ENCODE data around the gene GRIN2C.

The GRIN2C gene

GRCh38 chr17:74893936-74894671 lies 34.4 kb upstream of the GRIN2C start:
- TF ChIP-seq ZC3H10 (CRISPR knock-in tag; IDR thresholded peaks at IDR 0.05) = no peak
- TF ChIP-seq, protein P1, sequence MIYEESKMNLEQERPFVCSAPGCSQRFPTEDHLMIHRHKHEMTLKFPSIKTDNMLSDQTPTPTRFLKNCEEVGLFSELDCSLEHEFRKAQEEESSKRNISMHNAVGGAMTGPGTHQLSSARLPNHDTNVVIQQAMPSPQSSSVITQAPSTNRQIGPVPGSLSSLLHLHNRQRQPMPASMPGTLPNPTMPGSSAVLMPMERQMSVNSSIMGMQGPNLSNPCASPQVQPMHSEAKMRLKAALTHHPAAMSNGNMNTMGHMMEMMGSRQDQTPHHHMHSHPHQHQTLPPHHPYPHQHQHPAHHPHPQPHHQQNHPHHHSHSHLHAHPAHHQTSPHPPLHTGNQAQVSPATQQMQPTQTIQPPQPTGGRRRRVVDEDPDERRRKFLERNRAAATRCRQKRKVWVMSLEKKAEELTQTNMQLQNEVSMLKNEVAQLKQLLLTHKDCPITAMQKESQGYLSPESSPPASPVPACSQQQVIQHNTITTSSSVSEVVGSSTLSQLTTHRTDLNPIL (CRISPR knock-in tag; IDR thresholded peaks at IDR 0.05; ENCODE audit: low read depth) = no peak
- TF ChIP-seq TOX (CRISPR knock-in tag; IDR thresholded peaks at IDR 0.05; ENCODE audit: borderline replicate concordance) = no peak
- no peak for TF ChIP-seq ISL1 (CRISPR knock-in tag; IDR thresholded peaks at IDR 0.05)
- no peak for TF ChIP-seq TSHZ2 (CRISPR knock-in tag; IDR thresholded peaks at IDR 0.05)
- ATAC-seq = no peak

GRCh38 chr17:74892974-74893911 lies 33.6 kb upstream of the GRIN2C start, which contains the start of gene FADS6:
Gene FADS6, minus strand, starts transcription at chr17:74893633. Its CDS starts 38 bp downstream, at chr17:74893595.
- ATAC-seq = peak; percentile 50
- TF ChIP-seq ESRRG (CRISPR knock-in tag; IDR thresholded peaks at IDR 0.05) (no peak), ZFP30 (CRISPR knock-in tag; IDR thresholded peaks at IDR 0.05) (no peak), ZNF70 (CRISPR knock-in tag; IDR thresholded peaks at IDR 0.05) (no peak)

DNA sequence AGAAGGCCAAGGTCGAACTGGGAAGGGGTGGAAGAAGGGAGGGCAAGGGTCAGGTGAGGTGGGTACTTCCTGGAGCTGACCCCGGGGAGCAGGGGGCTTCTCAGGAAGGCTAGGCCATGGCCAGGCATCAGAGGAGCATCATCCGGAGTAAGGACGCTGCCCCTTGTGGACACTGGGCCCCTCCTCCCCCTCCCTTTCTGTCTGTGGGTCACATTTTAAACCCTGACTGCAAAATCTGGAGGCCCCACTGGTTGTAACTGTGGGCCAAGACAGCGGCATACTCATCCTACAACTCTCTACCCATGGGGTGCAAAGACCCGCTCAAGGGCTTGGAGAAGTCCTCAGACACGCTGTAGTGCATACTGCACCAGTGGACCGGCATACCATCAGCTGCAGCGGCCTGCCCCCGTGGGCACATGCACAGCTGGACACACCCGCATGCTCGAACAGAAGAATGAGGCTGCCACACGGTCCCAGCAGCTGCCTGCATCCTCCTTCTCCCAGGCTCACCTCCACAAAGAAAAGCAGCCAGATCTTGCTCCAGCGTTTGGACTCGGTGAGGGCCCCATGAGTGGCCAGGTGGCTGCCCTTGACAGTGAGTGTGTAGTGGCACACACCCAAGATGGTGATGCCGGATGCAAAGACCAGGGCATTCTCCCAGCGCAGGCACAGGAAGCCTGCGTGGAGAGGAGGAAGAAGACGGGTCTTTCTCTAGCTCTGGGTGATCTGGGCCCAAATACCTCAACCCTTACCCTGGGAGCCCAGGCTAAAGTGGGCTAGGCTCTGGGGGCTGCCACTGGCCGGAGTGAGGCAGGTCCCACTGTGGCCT lies 32.5 kb upstream of the GRIN2C start:
- ATAC-seq = peak; percentile 12; the same call in 1 of the 3 replicates
- TF ChIP-seq ZNF8 (CRISPR knock-in tag; IDR thresholded peaks at IDR 0.05) = no peak
- no peak for TF ChIP-seq ZNF565 (CRISPR knock-in tag; conservative IDR thresholded peaks at IDR 0.05; ENCODE audit: low read depth)
- TF ChIP-seq ZFP30 (CRISPR knock-in tag; IDR thresholded peaks at IDR 0.05) = no peak
- TF ChIP-seq TCF4 (CRISPR knock-in tag; IDR thresholded peaks at IDR 0.05; ENCODE audit: borderline replicate concordance) = no peak
- TF ChIP-seq, protein P2, sequence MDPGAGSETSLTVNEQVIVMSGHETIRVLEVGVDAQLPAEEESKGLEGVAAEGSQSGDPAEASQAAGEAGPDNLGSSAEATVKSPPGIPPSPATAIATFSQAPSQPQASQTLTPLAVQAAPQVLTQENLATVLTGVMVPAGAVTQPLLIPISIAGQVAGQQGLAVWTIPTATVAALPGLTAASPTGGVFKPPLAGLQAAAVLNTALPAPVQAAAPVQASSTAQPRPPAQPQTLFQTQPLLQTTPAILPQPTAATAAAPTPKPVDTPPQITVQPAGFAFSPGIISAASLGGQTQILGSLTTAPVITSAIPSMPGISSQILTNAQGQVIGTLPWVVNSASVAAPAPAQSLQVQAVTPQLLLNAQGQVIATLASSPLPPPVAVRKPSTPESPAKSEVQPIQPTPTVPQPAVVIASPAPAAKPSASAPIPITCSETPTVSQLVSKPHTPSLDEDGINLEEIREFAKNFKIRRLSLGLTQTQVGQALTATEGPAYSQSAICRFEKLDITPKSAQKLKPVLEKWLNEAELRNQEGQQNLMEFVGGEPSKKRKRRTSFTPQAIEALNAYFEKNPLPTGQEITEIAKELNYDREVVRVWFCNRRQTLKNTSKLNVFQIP (CRISPR knock-in tag; IDR thresholded peaks at IDR 0.05; ENCODE audit: borderline replicate concordance, low read depth) = no peak
- TF ChIP-seq PATZ1 (CRISPR knock-in tag; IDR thresholded peaks at IDR 0.05; ENCODE audit: borderline replicate concordance) = no peak
- no peak for TF ChIP-seq TOX (CRISPR knock-in tag; IDR thresholded peaks at IDR 0.05; ENCODE audit: borderline replicate concordance)
- TF ChIP-seq PPARA (CRISPR knock-in tag; IDR thresholded peaks at IDR 0.05; ENCODE audit: borderline replicate concordance) = no peak
- TF ChIP-seq ZC3H10 (CRISPR knock-in tag; IDR thresholded peaks at IDR 0.05) = no peak
- TF ChIP-seq CSDC2 (CRISPR knock-in tag; IDR thresholded peaks at IDR 0.05) = no peak
- TF ChIP-seq ZNF70 (CRISPR knock-in tag; IDR thresholded peaks at IDR 0.05) = no peak
- TF ChIP-seq ESRRG (CRISPR knock-in tag; IDR thresholded peaks at IDR 0.05) = no peak
- TF ChIP-seq, protein P1 (CRISPR knock-in tag; IDR thresholded peaks at IDR 0.05; ENCODE audit: low read depth) = no peak
- TF ChIP-seq SNAI2 (CRISPR knock-in tag; IDR thresholded peaks at IDR 0.05) = no peak
- no peak for TF ChIP-seq ZFP3 (CRISPR knock-in tag; IDR thresholded peaks at IDR 0.05)
- TF ChIP-seq BACH2 (CRISPR knock-in tag; IDR thresholded peaks at IDR 0.05; ENCODE audit: borderline replicate concordance) = no peak
